ENCODE measurements around the gene SMS.

DNA sequence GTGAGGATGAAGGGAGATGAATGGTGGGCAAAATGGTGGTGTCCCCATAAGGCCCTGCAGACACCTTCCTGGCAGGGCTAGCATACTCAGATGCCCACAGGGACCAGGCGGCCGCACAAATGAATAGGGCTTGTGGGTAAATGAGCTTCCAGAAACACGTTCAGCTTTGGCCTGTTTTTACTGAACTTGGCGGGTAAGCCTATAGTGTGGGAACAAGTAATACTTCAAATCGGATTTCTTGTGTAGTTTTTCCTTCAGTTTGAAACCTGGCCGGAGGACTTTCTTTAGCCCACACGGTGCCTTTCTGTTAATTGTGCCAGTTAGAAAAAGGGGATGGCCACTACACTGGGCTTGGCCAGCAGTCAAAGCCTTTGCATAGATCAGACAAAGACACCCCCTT, 22.8 kb downstream of the SMS start:
- TF ChIP-seq TAF1 (IDR thresholded peaks at IDR 0.05; ENCODE audit: borderline replicate concordance, low read depth, low read length) (no peak), POLR2A (IDR thresholded peaks at IDR 0.05; ENCODE audit: low read depth, low read length) (no peak), POLR2AphosphoS5 (IDR thresholded peaks at IDR 0.05; ENCODE audit: low read depth, low read length) (no peak)

All from GM12892 (cell line).